ENCODE results near the gene RTL10. TPM values are rescaled to one million over a fixed set of nuclear protein-coding genes. Genes with fewer than 3 reads are reported as not detected.
A peak's percentile ranks its signal among the peaks of the same experiment; 100 is the strongest.
"Not testable (repeated sequence)": the region's sequence is repeated elsewhere in the genome, so short reads cannot be mapped to it uniquely, and the experiment has no call there.

The RTL10 gene
- total and polyA plus RNA-seq, 8 donors: 3.7 to 12.4 (median 8.6) TPM

DNA sequence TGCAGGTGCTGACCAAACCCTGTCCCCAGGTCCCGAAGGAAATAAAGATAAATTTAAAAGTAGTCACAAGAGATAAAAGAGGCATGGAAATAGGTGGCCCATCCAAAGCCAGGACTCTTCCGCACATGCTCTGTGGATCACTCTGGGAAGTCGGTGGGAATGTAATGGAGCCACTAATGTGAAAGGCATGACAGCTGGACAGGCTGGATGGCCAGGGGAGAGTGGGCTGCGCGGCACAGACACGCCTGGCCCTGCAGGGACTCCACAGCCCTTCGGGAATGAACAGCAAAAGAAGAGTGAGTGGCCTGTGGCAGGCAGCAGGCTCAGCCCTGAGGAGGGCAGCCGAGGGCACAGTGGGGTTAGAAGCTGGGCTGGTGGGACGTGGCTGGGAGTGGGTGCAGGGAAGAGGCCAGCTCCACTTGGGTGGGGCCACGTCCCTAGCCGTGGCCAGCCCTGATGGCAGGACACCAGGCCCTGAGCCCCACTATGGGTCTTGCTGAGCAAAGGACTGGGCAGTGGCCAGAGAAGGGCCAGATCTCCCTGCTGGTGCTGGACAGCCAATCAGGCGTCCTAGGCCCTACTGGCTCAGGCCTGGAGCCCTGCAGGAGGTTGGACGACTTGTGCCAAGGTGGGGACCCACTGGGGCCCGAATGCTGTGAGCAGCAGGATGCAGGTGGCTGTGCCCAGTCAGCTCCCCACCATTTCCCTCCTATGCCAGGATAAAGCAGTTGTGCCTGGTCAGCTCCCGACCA, 31.3 kb upstream of the RTL10 start:
- Histone ChIP-seq H3K4me3 (no peak overlapping the region), H3K9me3 (no peaks in the 10 kb centered on the region), H3K4me1 (no peaks in the 10 kb centered on the region), H3K27me3 (no peaks in the 10 kb centered on the region), H3K27ac (no peak overlapping the region), H3K36me3 (no peaks in the 10 kb centered on the region)
- no peak for ATAC-seq
- intact Hi-C loops (cut with DNase I): no loop called here
- DNase-seq: peak in 2 of 6 donors; percentile 37 to 43
- whole genome bisulfite sequencing, 2 donors: 79 to 82% methylated on average over 15 of the region's 15 CpGs
- no peak for TF ChIP-seq CTCF (IDR thresholded peaks at IDR 0.05)
- no peak for FAIRE-seq

- H3K4me1 ChIP-seq: no peaks in the 10 kb centered on the region
- H3K4me3 ChIP-seq: no peak overlapping the region
- H3K27ac ChIP-seq: no peak overlapping the region
- no peaks in the 10 kb centered on the region for H3K9me3 ChIP-seq
- FAIRE-seq (no peak), DNase-seq (peak in 2 of 6 donors; percentile 45 to 54), ATAC-seq (no peak)
- H3K36me3 ChIP-seq: no peaks in the 10 kb centered on the region
- intact Hi-C loops (cut with DNase I): no loop called here
- H3K27me3 ChIP-seq: no peaks in the 10 kb centered on the region
- TF ChIP-seq CTCF (IDR thresholded peaks at IDR 0.05): no peak
- 90% methylated on average over 26 of the region's 26 CpGs for WGBS, 2 donors
Measured at GRCh38 chr22:19884954-19885751, 30.5 kb upstream of the RTL10 start.

DNA sequence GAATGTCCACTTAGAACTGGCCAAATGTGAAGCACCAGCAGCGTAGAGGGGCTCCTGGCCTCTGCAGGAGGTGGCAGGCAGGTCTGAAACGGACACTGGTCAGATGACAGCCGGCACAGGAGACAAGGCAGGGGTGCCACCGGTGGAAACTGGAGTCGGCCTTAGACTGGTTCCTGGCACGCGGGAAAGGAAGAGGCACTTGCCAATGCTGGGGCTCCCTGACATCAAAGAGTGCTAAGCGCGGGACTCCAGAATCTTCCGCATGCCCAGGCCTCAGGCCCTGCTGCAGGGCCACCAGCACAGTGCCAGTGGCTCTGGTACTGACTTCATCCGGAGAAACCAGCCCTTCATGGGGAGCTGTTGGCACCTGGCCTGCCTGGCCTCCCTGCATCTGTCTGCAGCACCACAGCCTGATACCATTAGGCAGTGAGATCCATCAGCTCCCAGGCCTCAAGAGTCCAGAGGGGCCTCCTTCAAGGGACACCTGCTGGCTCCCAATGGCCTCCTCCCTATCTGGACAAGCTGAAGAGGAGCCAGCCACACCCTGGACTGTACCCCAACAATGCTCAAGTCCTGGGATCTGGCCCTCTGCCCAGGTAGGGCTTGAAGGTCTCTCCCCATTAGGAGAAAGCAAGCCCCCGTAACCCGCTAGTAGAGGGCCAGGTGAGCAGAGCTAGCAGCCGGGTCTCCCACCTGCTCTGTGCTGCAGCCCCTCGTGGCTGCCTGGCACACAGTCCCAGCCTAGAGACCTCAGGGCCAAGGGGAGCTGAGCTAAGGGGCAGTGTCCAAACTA, 29.7 kb upstream of the RTL10 start:
- H3K36me3 ChIP-seq: no peaks in the 10 kb centered on the region
- 91 to 93% methylated on average over 15 of the region's 15 CpGs for WGBS, 2 donors

GRCh38 chr22:19883446-19883845, 28.8 kb upstream of the RTL10 start:
- DNase-seq; H3K9me3 ChIP-seq; H3K36me3 ChIP-seq; H3K27ac ChIP-seq; H3K4me1 ChIP-seq; H3K27me3 ChIP-seq; ATAC-seq; intact Hi-C loops (cut with DNase I); H3K4me3 ChIP-seq; FAIRE-seq: not testable (repeated sequence)
- WGBS, 2 donors: 89 to 90% methylated on average over 8 of the region's 8 CpGs

More for the DNA sequence above, 29.7 kb upstream of the RTL10 start:
- Histone ChIP-seq H3K27ac (no peak overlapping the region), H3K27me3 (no peaks in the 10 kb centered on the region), H3K4me1 (no peaks in the 10 kb centered on the region), H3K4me3 (no peak overlapping the region), H3K9me3 (no peaks in the 10 kb centered on the region)
- DNase-seq: peak in 2 of 6 donors; percentile 41 to 42
- intact Hi-C loops (cut with DNase I): no loop called here
- no peak for ATAC-seq
- no peak for FAIRE-seq
- TF ChIP-seq CTCF (IDR thresholded peaks at IDR 0.05): no peak
